ENCODE measurements around the gene BMP4. TPM values are rescaled to one million over a fixed set of nuclear protein-coding genes. Genes with fewer than 3 reads are reported as not detected.
A peak's percentile ranks its signal among the peaks of the same experiment; 100 is the strongest.

Gene BMP4
- 146 TPM for polyA plus RNA-seq (2013, experiment 1 of 2)
- polyA plus RNA-seq (2013, experiment 2 of 2), result 153 TPM

- H4K8ac ChIP-seq (ENCODE audit: low read length), result peak within 1 kb of the TSS; percentile 96
- H3K4ac ChIP-seq (ENCODE audit: low read depth in 1 of 2, low read length in 2 of 2), result peak within 1 kb of the TSS; percentile 20 to 86
- H3K18ac ChIP-seq (ENCODE audit: low read depth in 1 of 2, low read length in 2 of 2), result peak within 1 kb of the TSS; percentile 72 to 95
- H2BK5ac ChIP-seq (ENCODE audit: low read depth, low read length, poor library complexity, severe bottlenecking), result no peak within 1 kb of the TSS
- WGBS, result 1% methylated on average over 42 of the region's 45 CpGs
- peak within 1 kb of the TSS in 1 of 2 experiments; percentile 83 for H3K14ac ChIP-seq (ENCODE audit: low read length in 2 of 2)
- H2AFZ ChIP-seq (ENCODE audit: low read depth, low read length), result peak within 1 kb of the TSS; percentile 83
- H3K27me3 ChIP-seq (ENCODE audit: control insufficient read depth in 1 of 2, insufficient read depth in 1 of 2, low read length in 2 of 2), result peaks cover 0 to 35% of the 10 kb centered on the region in 2 experiments
- peak within 1 kb of the TSS; percentile 17 for H2BK15ac ChIP-seq (ENCODE audit: low read depth, poor library complexity, severe bottlenecking)
- peak within 1 kb of the TSS; percentile 41 for H3K27ac ChIP-seq (ENCODE audit: low read length, poor library complexity, severe bottlenecking)
- H2AK5ac ChIP-seq (ENCODE audit: low read length, severe bottlenecking), result peak within 1 kb of the TSS; percentile 33
- H3K23ac ChIP-seq (ENCODE audit: low read length in 2 of 2), result peak within 1 kb of the TSS in 1 of 2 experiments; percentile 83
- H4K91ac ChIP-seq (ENCODE audit: low read length), result peak within 1 kb of the TSS; percentile 84
- H2BK120ac ChIP-seq (ENCODE audit: low read depth, low read length), result peak within 1 kb of the TSS; percentile 78
- H3K4me3 ChIP-seq (ENCODE audit: insufficient read depth in 1 of 2, low read depth in 1 of 2, low read length in 2 of 2), result peak within 1 kb of the TSS; percentile 62 to 93
- peak; percentile 85 for DNase-seq
- peaks cover 3 to 5% of the 10 kb centered on the region in 2 experiments for H3K36me3 ChIP-seq (ENCODE audit: control insufficient read depth in 1 of 2, insufficient read depth in 2 of 2, low read depth in 1 of 2, low read length in 2 of 2)
- H3K79me1 ChIP-seq (replicated peaks; ENCODE audit: low read length, poor library complexity, severe bottlenecking), result peaks cover 5% of the 10 kb centered on the region
- peaks cover 20% of the 10 kb centered on the region for H3K4me1 ChIP-seq (ENCODE audit: control insufficient read depth, insufficient read depth, low read depth, low read length)
- H2BK12ac ChIP-seq (ENCODE audit: low read length in 2 of 2), result peak within 1 kb of the TSS in 1 of 2 experiments; percentile 91
- no peaks in the 10 kb centered on the region for H3K9me3 ChIP-seq (ENCODE audit: control insufficient read depth, low read length)
- peak within 1 kb of the TSS; percentile 89 for H3K9ac ChIP-seq (ENCODE audit: low read length)
- peak within 1 kb of the TSS; percentile 96 for H3K4me2 ChIP-seq (ENCODE audit: low read length, poor library complexity, severe bottlenecking)
Observed at GRCh38 chr14:53956427-53957201, at the start of gene BMP4. TSS of gene BMP4 (minus strand) at chr14:53956825. CDS start at chr14:53952222, 4,603 bp downstream.

GRCh38 chr14:54003064-54003463, 46.4 kb upstream of the BMP4 start:
- H4K91ac ChIP-seq (ENCODE audit: low read length), result no peak overlapping the region
- H3K23ac ChIP-seq (ENCODE audit: low read length in 2 of 2), result no peak overlapping the region
- no peak overlapping the region for H3K4ac ChIP-seq (ENCODE audit: low read depth in 1 of 2, low read length in 2 of 2)
- no peaks in the 10 kb centered on the region for H3K9me3 ChIP-seq (ENCODE audit: control insufficient read depth, low read length)
- no peak overlapping the region for H3K4me3 ChIP-seq (ENCODE audit: insufficient read depth in 1 of 2, low read depth in 1 of 2, low read length in 2 of 2)
- H2BK15ac ChIP-seq (ENCODE audit: low read depth, poor library complexity, severe bottlenecking), result no peak overlapping the region
- no peak overlapping the region for H2BK5ac ChIP-seq (ENCODE audit: low read depth, low read length, poor library complexity, severe bottlenecking)
- H3K14ac ChIP-seq (ENCODE audit: low read length in 2 of 2), result no peak overlapping the region
- peak; percentile 14 for DNase-seq
- H2BK12ac ChIP-seq (ENCODE audit: low read length in 2 of 2), result no peak overlapping the region
- no peak overlapping the region for H3K18ac ChIP-seq (ENCODE audit: low read depth in 1 of 2, low read length in 2 of 2)
- H3K27me3 ChIP-seq (ENCODE audit: control insufficient read depth in 1 of 2, insufficient read depth in 1 of 2, low read length in 2 of 2), result no peaks in the 10 kb centered on the region
- H3K79me1 ChIP-seq (replicated peaks; ENCODE audit: low read length, poor library complexity, severe bottlenecking), result no peaks in the 10 kb centered on the region
- no peak overlapping the region for H3K9ac ChIP-seq (ENCODE audit: low read length)
- H3K36me3 ChIP-seq (ENCODE audit: control insufficient read depth in 1 of 2, insufficient read depth in 2 of 2, low read depth in 1 of 2, low read length in 2 of 2), result no peaks in the 10 kb centered on the region
- 98% methylated on average over 2 of the region's 2 CpGs for WGBS
- no peak overlapping the region for H4K8ac ChIP-seq (ENCODE audit: low read length)
- H3K4me1 ChIP-seq (ENCODE audit: control insufficient read depth, insufficient read depth, low read depth, low read length), result peaks cover 7% of the 10 kb centered on the region
- no peak overlapping the region for H3K27ac ChIP-seq (ENCODE audit: low read length, poor library complexity, severe bottlenecking)
- H2AK5ac ChIP-seq (ENCODE audit: low read length, severe bottlenecking), result no peak overlapping the region
- H3K4me2 ChIP-seq (ENCODE audit: low read length, poor library complexity, severe bottlenecking), result no peak overlapping the region
- no peak overlapping the region for H2BK120ac ChIP-seq (ENCODE audit: low read depth, low read length)
- H2AFZ ChIP-seq (ENCODE audit: low read depth, low read length), result no peak overlapping the region

- Histone ChIP-seq H3K4me1 (ENCODE audit: control insufficient read depth, insufficient read depth, low read depth, low read length) (peaks cover 7% of the 10 kb centered on the region), H2AK5ac (ENCODE audit: low read length, severe bottlenecking) (peak overlapping the region; percentile 33), H3K4me2 (ENCODE audit: low read length, poor library complexity, severe bottlenecking) (no peak overlapping the region), H3K9me3 (ENCODE audit: control insufficient read depth, low read length) (no peaks in the 10 kb centered on the region), H2AFZ (ENCODE audit: low read depth, low read length) (no peak overlapping the region), H3K79me1 (replicated peaks; ENCODE audit: low read length, poor library complexity, severe bottlenecking) (no peaks in the 10 kb centered on the region), H3K9ac (ENCODE audit: low read length) (no peak overlapping the region), H2BK12ac (ENCODE audit: low read length in 2 of 2) (no peak overlapping the region), H2BK5ac (ENCODE audit: low read depth, low read length, poor library complexity, severe bottlenecking) (no peak overlapping the region), H3K4ac (ENCODE audit: low read depth in 1 of 2, low read length in 2 of 2) (no peak overlapping the region), H4K91ac (ENCODE audit: low read length) (no peak overlapping the region), H3K18ac (ENCODE audit: low read depth in 1 of 2, low read length in 2 of 2) (no peak overlapping the region), H4K8ac (ENCODE audit: low read length) (no peak overlapping the region), H3K4me3 (ENCODE audit: insufficient read depth in 1 of 2, low read depth in 1 of 2, low read length in 2 of 2) (no peak overlapping the region), H2BK15ac (ENCODE audit: low read depth, poor library complexity, severe bottlenecking) (no peak overlapping the region), H2BK120ac (ENCODE audit: low read depth, low read length) (no peak overlapping the region), H3K27ac (ENCODE audit: low read length, poor library complexity, severe bottlenecking) (no peak overlapping the region), H3K27me3 (ENCODE audit: control insufficient read depth in 1 of 2, insufficient read depth in 1 of 2, low read length in 2 of 2) (no peaks in the 10 kb centered on the region), H3K36me3 (ENCODE audit: control insufficient read depth in 1 of 2, insufficient read depth in 2 of 2, low read depth in 1 of 2, low read length in 2 of 2) (no peaks in the 10 kb centered on the region), H3K23ac (ENCODE audit: low read length in 2 of 2) (no peak overlapping the region), H3K14ac (ENCODE audit: low read length in 2 of 2) (no peak overlapping the region)
- peak; percentile 53 for DNase-seq
Observed at GRCh38 chr14:54002653-54003052, 46.0 kb upstream of the BMP4 start.

- no peak overlapping the region for H4K8ac ChIP-seq (ENCODE audit: low read length)
- H3K27ac ChIP-seq (ENCODE audit: low read length, poor library complexity, severe bottlenecking), result peak overlapping the region; percentile 58
- H2BK5ac ChIP-seq (ENCODE audit: low read depth, low read length, poor library complexity, severe bottlenecking), result no peak overlapping the region
- no peak overlapping the region for H2BK15ac ChIP-seq (ENCODE audit: low read depth, poor library complexity, severe bottlenecking)
- no peaks in the 10 kb centered on the region for H3K27me3 ChIP-seq (ENCODE audit: control insufficient read depth in 1 of 2, insufficient read depth in 1 of 2, low read length in 2 of 2)
- H2AK5ac ChIP-seq (ENCODE audit: low read length, severe bottlenecking), result no peak overlapping the region
- H2BK12ac ChIP-seq (ENCODE audit: low read length in 2 of 2), result no peak overlapping the region
- H2AFZ ChIP-seq (ENCODE audit: low read depth, low read length), result no peak overlapping the region
- H3K79me1 ChIP-seq (replicated peaks; ENCODE audit: low read length, poor library complexity, severe bottlenecking), result no peaks in the 10 kb centered on the region
- H3K4me1 ChIP-seq (ENCODE audit: control insufficient read depth, insufficient read depth, low read depth, low read length), result peaks cover 7% of the 10 kb centered on the region
- no peak overlapping the region for H3K9ac ChIP-seq (ENCODE audit: low read length)
- H3K14ac ChIP-seq (ENCODE audit: low read length in 2 of 2), result no peak overlapping the region
- peak overlapping the region in 1 of 2 experiments; percentile 52 for H3K18ac ChIP-seq (ENCODE audit: low read depth in 1 of 2, low read length in 2 of 2)
- peak overlapping the region; percentile 33 for H3K4me2 ChIP-seq (ENCODE audit: low read length, poor library complexity, severe bottlenecking)
- DNase-seq, result no peak
- no peaks in the 10 kb centered on the region for H3K36me3 ChIP-seq (ENCODE audit: control insufficient read depth in 1 of 2, insufficient read depth in 2 of 2, low read depth in 1 of 2, low read length in 2 of 2)
- no peak overlapping the region for H3K4ac ChIP-seq (ENCODE audit: low read depth in 1 of 2, low read length in 2 of 2)
- H2BK120ac ChIP-seq (ENCODE audit: low read depth, low read length), result no peak overlapping the region
- H3K4me3 ChIP-seq (ENCODE audit: insufficient read depth in 1 of 2, low read depth in 1 of 2, low read length in 2 of 2), result no peak overlapping the region
- H3K9me3 ChIP-seq (ENCODE audit: control insufficient read depth, low read length), result no peaks in the 10 kb centered on the region
- H4K91ac ChIP-seq (ENCODE audit: low read length), result no peak overlapping the region
- WGBS, result 90% methylated on average over 3 of the region's 5 CpGs
- no peak overlapping the region for H3K23ac ChIP-seq (ENCODE audit: low read length in 2 of 2)
Observed at GRCh38 chr14:54001189-54001878, 44.7 kb upstream of the BMP4 start.
